IPS-18c (cell line): ENCODE data around the gene ATF5.

Source experiments
- H3K4me3 ChIP-seq: 2 replicates; pipeline ENCODE4 v1.7.0; 2013; ENCODE audit warnings: low read depth, mild to moderate bottlenecking, low read length, moderate library complexity; ENCODE audit not compliant: insufficient read depth
- H3K9me3 ChIP-seq: one replicate; pipeline ENCODE4 v1.6.1; 2013; ENCODE audit warnings: mild to moderate bottlenecking, low read length, moderate library complexity; ENCODE audit not compliant: control insufficient read depth, insufficient read depth

ATF5 gene

GRCh38 chr19:49929121-49929610, at the start of gene ATF5, which contains the start of gene NUP62:
Gene ATF5, plus strand, starts transcription at chr19:49929205. Its CDS starts 1,646 bp downstream, at chr19:49930851.
Gene NUP62, minus strand, starts transcription at chr19:49929504. Its CDS starts 19,697 bp downstream, at chr19:49909807.
- Histone ChIP-seq H3K4me3 (peak within 1 kb of the TSS; percentile 85), H3K9me3 (peaks cover 3% of the 10 kb centered on the region)

GRCh38 chr19:49879243-49879963, 49.6 kb upstream of the ATF5 start:
- Histone ChIP-seq H3K4me3 (no peak overlapping the region), H3K9me3 (peaks cover 3% of the 10 kb centered on the region)

GRCh38 chr19:49880162-49880869, 48.7 kb upstream of the ATF5 start:
- H3K4me3 ChIP-seq, result no peak overlapping the region
- H3K9me3 ChIP-seq, result peaks cover 3% of the 10 kb centered on the region

- H3K9me3 ChIP-seq, result peaks cover 3% of the 10 kb centered on the region
- no peak overlapping the region for H3K4me3 ChIP-seq
Observed at GRCh38 chr19:49881186-49881585, 47.8 kb upstream of the ATF5 start.

GRCh38 chr19:49881672-49882394, 47.2 kb upstream of the ATF5 start:
- Histone ChIP-seq H3K4me3 (no peak overlapping the region), H3K9me3 (peaks cover 3% of the 10 kb centered on the region)

GRCh38 chr19:49882643-49883042, 46.4 kb upstream of the ATF5 start:
- H3K9me3 ChIP-seq, result peaks cover 3% of the 10 kb centered on the region
- H3K4me3 ChIP-seq, result no peak overlapping the region

- Histone ChIP-seq H3K9me3 (peaks cover 3% of the 10 kb centered on the region), H3K4me3 (no peak overlapping the region)
Observed at GRCh38 chr19:49883094-49883493, 45.9 kb upstream of the ATF5 start.

- H3K9me3 ChIP-seq, result peaks cover 3% of the 10 kb centered on the region
- H3K4me3 ChIP-seq, result no peak overlapping the region
Observed at GRCh38 chr19:49884109-49884508, 44.9 kb upstream of the ATF5 start.

GRCh38 chr19:49884760-49885159, 44.2 kb upstream of the ATF5 start:
- H3K4me3 ChIP-seq, result no peak overlapping the region
- H3K9me3 ChIP-seq, result peaks cover 5% of the 10 kb centered on the region

GRCh38 chr19:49887037-49887664, 41.9 kb upstream of the ATF5 start:
- no peak overlapping the region for H3K4me3 ChIP-seq
- H3K9me3 ChIP-seq, result peaks cover 6% of the 10 kb centered on the region

GRCh38 chr19:49887665-49888509, 41.1 kb upstream of the ATF5 start:
- peaks cover 6% of the 10 kb centered on the region for H3K9me3 ChIP-seq
- no peak overlapping the region for H3K4me3 ChIP-seq

- Histone ChIP-seq H3K9me3 (peaks cover 3% of the 10 kb centered on the region), H3K4me3 (no peak overlapping the region)
Observed at GRCh38 chr19:49888510-49888824, 40.5 kb upstream of the ATF5 start.

- Histone ChIP-seq H3K9me3 (peaks cover 3% of the 10 kb centered on the region), H3K4me3 (no peak overlapping the region)
Observed at GRCh38 chr19:49889038-49889686, 39.8 kb upstream of the ATF5 start.

GRCh38 chr19:49889687-49890348, 39.2 kb upstream of the ATF5 start:
- H3K4me3 ChIP-seq, result peak overlapping the region; percentile 55
- H3K9me3 ChIP-seq, result peaks cover 3% of the 10 kb centered on the region

- Histone ChIP-seq H3K9me3 (peaks cover 3% of the 10 kb centered on the region), H3K4me3 (peak overlapping the region; percentile 55)
Observed at GRCh38 chr19:49890349-49891311, 38.4 kb upstream of the ATF5 start.
